HG03565 (cell line): ENCODE measurements around the gene AUTS2.

ENCODE experiments used
- ATAC-seq: cut with Tn5 transposase; IDR thresholded peaks from one replicate; pipeline ENCODE4 v1.9.1; 2021; ENCODE audit warnings: mild to moderate bottlenecking, moderate library complexity; ENCODE audit not compliant: unreplicated experiment

The AUTS2 gene

DNA sequence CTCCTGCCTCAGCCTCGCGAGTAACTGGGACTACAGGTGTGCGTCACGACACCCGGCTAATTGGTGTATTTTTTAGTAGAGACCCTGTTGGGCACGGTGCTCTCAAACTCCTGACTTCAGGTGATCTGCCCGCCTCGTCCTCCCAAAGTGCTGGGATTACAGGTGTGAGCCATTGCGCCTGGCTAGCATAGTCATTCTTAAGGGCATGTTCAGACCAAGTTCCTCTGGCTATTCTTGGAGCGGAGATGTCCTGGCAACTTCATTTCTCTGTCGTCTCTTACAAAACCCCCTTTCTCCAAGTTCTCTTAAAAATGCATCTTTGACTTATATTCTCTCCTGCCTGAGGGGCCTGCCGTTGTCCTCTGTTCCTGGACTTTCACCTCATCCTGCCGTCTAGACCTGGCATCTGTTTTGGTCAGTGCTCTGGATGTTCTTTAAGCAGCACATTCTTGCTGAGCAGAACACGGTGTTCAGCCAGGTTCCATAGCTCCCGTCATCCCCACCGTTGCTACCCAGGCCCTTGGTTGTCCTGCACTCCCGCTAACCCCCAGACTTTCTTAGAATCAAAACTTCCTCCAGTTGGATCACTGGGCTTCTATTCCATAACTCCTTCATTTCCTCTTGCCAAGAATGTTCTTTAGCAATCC is 1023.8 kb downstream of the AUTS2 start:
- no peak for ATAC-seq

DNA sequence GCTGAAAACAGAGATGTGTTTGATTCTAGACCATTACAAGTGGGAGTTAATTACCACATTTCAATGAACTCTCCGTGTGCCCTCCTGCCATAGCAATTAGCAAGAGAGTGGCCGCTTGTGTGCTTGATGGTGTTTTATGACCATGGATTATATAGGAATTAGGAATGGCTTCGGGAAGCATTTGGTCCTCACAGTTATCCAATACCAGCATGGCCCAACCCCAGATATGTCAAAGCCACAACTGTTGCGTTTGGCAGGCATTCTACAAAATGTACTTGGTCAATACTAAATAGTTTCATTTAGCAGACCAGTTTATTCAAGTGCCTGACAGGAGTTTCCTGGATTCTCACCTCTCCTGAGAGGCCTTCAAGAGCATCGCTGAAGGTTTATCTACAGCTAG is 1024.7 kb downstream of the AUTS2 start:
- ATAC-seq, result no peak

DNA sequence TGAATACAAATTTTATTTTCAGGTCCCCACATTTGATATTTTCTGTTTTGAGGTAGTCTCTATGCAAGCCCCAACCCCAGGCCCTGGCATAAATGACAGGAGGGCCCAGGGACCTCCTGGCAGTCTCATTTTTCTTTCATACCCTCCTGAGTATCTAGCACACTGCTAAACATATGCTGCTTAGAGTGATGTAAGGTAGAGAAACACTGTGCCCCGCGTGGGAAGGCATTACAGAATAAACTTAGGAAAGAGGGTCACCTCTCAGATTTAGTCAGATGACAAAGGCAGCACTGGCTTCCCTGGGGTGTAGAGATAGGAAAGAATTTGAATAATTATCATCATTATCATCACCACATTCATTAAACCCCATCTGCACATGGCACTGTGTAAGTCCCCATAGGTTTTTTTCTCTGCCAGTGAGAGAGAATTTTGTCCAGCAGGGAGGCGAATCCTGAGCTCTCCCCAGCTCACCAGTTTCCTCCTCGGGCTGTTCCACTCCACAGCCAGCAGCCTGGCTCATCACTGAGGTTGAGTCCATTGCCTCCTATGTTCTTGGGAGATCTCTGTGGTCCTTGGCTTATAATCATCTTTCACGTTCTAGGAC is 1026.3 kb downstream of the AUTS2 start:
- no peak for ATAC-seq

DNA sequence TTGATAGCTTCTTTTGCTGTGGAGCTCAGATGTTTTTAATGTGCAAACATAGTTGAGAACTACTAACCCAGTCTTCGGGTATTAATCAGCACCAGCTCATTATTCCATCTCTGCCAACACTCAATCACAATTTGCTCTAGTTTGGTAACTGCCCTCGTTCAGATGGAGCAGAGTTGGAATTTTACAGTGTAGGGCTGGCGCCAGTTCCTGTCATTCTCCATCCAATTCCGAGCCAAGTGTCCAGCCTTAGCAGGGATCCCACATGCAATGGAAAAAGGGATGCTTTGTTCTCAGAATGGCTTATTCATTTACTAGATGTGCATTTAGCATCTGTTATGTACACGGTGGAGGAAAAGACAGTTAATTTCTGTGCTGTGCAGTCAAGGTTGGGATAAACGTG is 1029.2 kb downstream of the AUTS2 start:
- ATAC-seq, result no peak

DNA sequence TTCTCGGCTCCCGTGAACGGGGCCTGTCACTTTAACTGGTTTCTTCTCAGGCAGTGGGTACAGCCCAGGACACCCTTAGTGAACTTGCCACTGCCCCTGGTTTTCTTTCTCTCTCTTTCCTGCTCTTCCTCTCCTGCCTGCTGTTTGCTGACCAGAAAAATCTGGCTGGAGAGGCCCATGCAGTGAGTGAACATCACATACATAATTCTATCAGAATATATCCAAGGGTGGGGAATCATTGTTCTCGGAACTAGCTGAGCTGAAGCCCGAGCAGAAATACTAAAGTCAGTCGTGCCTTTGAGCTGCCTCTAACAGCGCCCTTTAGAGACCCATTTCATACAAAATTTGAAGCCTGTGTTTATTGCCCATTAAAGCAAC is 1032.2 kb downstream of the AUTS2 start:
- ATAC-seq, result no peak

DNA sequence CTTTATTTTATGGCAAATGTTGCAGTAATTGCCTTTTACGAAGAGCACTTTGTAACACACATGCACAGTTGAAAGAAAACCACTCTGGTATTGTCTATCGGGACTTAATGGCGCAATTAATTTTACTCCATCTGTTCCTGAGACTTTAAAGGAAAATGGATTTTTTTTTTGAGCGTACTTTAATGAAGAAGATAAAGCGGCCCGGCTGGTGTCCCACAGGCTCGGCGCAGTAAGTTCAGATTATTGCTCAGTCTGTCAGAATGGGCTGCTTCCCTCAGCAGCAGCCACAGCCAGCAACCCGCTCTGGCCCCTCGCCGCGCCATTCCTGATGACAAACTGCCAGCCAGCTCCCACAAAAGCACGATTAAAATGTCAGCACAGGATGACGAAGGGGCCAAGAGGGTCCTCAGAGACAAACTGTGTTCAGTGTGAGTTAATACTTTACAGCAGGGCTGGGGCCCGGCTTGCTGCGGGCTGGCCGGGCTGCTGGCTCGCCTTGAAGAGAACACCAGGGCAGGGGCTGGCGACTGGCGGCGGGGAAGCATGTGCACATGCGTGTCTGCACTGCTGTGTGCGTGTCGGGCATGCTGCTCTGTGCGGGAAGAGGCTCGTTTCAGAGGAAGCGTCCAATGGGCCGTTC is 1032.7 kb downstream of the AUTS2 start:
- no peak for ATAC-seq

DNA sequence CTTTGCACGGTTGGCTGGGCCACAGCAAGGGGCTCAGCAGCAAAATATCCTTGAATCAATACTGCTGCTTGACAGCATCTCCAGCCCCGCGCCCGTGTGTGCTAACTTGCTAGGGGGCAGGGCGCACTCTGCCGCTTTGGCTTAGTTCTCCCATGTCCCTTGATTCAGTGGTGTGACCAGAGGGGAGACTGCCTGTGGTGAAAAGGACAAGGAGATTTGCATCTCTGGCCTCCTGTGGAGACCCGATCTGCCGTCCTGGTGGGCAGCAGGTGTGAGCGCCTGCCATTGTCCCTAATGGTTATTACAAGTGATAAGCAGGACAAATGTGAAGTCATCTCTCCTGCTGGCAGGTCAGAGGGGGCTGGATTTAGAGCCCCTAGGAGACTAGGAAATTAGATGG is 1033.4 kb downstream of the AUTS2 start:
- no peak for ATAC-seq

DNA sequence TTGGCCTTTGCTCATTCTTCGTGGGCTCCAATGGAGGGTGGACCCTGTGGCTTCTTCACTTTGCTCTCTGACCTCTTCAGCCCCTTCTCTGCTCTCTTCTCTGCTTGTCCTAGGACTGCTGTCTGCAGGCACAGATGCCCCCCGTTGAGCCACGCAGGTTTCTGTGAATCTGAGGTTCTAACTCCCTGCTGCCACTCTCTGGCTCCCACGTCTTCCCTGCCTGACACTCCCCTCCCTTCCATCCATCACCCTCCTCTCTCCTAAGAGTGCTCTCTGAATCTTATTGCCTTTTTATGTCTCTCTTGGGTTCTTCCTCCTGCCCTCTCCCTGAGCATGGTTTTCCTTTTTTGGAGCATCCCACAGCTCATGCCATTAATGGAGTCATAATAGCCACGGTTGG is 1034.1 kb downstream of the AUTS2 start:
- ATAC-seq, result no peak

DNA sequence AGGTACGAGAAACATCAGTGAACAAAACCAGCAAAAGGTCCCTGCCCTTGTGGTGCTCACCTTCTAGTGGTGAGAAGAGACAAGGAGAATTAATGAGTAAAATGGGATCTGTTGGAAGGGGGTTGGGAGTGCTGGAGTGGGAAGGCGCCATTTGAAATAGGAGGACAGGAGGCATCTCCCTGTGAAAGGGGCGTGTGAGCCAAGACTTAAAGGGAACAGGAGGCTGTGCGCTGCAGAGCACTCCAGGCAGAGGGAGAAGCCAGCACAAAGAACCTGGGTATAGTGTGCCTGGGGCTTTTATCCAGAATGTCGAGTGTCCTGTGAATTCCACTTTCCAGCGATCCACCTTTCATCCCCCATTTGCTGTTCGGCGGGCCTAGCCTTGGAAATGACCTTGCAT is 1035.8 kb downstream of the AUTS2 start:
- no peak for ATAC-seq

DNA sequence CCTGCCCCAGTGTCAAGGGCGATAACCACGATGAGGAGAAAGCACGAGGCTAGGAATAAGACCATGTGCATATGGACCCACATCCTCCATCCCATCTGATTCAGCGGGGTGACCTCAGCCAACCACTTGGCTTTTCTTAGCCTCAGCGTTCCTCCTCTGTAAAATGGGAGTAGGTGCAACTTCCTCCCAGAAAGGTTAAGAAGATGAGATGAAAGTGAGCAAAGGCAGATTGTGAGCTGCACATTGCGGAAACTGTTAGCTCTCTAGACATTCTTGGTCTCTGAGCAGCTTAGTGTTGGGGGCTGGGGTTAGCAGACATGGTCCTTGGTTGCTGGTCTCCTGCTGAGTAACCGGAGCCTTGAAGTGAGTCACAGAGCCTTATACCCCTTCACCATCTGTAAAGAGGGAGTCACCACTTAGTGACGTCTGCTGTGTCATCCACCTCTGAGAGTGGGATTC is 1036.4 kb downstream of the AUTS2 start:
- ATAC-seq, result no peak

DNA sequence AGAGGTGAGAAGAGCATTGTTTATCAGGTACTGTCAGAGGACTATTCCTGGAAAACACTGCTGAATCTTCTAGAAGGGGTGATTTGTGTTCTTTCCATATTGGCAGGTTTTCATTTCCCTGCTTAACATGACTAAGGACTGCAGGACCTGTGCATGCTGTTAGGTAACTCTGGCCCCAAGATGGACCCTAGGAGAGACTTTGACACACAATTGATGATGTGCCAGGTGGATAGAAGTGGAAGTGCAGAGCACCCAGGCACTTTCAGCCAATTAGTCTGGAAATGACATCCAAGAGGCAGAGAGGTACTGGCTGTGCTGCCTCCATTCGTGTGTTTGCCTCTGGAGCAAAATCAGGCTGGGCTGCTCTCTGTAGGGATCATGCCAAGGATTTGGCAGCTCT is 1037.4 kb downstream of the AUTS2 start:
- no peak for ATAC-seq

DNA sequence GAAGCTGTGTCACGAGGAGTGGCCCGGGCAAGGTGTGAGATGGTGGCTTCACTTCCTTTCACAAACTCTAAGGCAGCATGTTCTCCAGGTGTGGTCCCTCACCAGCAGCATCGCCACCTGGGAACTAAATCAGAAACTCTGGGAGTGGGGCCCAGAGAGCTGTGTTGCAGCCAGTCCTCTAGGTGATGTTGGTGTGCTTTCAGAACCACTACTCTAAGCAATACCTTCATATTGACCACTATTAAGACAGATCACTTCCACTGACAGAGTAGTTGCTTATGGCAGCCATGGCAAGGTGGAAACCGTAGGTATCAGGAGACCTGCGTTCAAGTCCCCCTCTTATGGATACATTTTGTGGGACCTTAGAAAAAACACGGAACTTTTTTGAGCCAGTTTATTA is 1037.9 kb downstream of the AUTS2 start:
- ATAC-seq, result no peak

DNA sequence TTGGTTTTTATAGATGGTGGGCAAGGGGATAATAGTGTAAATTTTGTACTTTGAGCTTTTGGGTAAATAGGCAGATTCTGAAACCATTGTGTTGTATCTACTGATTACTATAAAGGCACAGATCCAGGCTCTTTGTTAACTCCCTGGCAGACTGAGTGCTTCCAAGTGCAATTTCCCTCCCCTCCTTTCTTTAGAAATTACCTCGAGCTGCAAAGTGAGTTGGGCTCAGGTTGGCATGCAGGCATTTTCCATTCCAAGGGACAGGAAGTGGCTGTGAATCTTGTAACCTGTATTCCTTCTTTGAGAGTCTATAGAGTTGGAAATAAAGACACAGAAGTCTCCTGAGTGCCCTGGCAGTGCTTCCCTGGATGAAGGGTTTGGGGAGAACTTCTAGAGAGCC is 1039.5 kb downstream of the AUTS2 start:
- ATAC-seq, result no peak

DNA sequence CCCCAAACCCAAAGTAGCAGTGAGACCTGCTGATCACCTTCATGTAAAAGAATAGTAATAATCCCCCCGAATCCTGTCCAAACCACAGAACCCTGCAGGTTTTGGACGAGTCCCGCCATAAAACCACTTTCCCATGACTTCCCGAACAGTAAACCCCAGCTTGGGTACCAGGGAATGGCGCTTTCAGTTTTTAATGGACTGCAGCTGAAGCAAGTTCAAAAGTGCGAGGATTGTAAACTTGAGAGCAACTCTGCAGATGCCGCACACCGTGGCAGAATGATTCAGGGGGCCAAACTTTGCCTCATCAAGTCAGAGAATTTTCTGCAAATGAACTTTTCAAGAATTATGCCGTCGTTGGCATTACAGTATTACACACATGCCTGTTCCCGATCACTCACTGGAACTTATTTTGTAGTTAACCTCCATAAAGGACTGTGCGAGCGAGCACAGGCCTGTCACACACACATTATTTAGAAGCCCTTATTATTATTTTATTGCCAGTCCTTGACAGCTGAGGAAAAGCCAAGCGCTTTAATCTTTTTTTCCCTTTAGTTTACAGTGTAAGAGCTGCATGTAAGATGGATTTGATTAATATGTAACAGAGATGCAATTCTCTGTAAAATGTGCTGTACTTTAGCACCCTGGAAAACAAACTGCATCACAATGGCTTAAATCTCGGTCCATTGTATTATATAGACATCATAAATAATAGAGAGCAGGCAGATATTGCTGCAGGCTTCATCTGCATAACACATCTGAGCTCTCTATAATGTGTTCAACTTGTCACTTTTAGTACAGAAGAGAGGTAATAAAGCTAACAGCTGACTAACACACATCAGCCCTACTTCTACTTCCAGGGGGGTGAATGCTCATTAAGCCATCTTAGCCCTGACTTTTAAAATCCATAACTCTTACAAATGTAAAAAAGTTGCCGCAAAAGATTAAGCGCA is 1040.2 kb downstream of the AUTS2 start:
- no peak for ATAC-seq

DNA sequence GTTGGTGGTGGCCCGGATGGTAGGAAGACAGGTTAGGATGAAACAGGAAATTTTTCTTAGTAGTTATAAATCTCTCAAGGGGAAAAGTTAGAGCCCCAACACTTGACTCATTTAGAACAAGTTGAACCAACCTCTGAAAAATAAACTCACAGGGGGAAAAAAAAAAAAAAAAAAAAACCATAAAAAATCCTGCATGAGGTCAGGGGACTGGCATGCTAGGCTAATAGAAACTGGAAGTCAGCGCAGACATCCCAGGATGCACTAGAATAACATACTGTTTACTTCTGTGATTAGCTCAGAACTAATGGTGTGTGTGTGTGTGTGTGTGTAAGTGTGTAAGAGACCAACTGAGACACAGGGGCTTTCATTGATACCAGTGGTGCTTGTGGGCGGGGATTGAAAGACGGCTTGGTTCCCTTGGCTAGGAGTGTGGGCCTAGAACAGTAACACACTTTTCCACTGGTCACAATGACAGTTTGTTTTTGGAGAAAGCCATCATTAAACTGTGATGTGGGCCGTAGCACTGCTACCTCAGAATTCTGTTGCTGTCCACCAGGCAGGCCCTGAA is 1042.1 kb downstream of the AUTS2 start:
- no peak for ATAC-seq

DNA sequence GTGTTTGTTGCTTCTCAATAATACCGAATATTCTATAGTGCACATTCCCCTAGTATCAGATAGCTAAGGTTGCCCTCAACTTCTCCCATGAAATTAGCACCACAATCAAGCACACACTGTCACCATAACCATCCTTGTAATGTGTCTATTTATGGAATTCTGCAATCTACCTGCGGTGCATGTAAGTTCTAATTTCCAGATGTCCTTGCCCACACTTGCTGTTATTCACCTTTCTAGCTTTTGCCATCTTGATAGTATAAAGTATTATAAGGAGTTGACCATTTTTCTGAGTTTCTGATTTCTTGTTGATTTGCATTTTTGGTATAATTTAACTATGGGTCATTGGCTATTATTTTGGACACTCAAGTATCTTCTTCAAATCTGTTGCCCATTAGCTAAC is 1043.6 kb downstream of the AUTS2 start:
- no peak for ATAC-seq

DNA sequence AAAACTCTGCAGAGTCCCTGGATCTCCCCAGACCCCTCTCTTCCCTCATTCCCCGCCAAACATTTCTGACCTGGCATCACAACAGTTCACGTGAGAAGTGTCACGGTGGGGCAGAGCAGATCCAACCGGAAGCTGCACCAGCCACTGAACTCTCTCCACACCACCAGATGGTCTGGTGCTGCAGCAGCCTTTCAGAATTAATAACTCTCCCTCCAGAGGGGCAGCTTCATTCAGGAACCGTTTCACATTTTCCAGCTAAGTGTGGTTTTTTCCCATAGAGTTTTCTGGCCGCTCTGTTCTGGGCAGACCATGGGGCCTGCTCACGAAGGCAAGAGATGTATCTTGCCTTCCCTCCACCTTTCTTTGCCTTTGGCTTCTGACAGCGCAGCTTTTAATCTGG is 1047.0 kb downstream of the AUTS2 start:
- no peak for ATAC-seq

DNA sequence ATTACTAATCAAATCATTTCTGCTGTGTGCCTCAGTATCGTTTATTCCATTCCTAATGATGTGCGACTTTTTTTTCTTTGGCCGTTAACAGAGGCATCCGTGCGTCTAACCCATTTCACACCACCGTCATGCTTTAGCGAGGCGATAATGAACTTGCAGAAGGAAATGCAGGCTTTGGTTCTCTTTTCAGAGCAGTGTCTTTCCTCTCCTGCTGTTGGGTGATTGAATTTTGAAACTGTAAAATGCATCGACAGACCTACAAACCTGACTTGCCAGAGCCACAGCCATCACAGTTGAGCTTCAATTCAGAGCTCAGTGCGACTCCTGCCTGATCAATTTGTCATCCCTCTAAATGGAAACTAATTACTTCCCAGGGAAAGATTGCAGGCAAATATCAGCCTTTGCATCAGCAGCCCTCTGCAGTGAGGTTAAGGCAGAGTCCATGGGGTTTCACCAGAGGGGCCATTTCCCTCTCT is 1047.6 kb downstream of the AUTS2 start:
- no peak for ATAC-seq

DNA sequence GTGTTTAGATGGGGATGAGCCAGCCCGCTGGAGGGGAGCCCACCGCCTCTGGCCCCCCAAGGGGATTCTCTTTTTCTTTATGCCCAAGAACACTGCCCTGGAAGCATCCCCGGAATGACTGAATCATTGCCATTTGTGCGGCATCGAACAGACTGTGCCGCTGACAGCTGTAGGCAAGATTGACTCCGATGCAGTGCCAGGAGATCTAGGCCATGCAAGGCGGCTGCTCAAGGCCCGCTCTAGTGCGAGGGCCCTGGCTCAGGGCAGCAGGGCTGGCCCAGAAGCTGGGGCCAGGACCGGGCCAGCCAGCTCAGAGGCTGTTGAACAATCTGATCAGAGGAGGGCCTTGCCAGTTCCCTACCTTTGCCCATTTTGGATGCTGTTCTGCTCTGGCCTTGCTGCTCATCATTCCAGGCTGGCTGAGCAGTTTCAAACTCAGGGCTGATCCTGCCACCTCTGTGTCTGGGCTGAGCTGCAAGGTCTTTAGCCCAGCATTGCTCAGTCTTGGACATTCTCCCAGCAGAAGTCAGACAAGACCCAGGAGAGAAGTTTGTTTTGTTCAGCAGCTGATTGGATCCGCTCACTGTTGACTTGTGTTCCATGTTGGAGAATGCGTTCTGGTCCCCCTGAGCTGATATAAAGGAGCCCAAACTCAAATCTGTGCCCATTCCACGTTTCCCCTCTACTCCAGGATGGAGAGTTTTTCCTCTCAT is 1048.4 kb downstream of the AUTS2 start:
- no peak for ATAC-seq

DNA sequence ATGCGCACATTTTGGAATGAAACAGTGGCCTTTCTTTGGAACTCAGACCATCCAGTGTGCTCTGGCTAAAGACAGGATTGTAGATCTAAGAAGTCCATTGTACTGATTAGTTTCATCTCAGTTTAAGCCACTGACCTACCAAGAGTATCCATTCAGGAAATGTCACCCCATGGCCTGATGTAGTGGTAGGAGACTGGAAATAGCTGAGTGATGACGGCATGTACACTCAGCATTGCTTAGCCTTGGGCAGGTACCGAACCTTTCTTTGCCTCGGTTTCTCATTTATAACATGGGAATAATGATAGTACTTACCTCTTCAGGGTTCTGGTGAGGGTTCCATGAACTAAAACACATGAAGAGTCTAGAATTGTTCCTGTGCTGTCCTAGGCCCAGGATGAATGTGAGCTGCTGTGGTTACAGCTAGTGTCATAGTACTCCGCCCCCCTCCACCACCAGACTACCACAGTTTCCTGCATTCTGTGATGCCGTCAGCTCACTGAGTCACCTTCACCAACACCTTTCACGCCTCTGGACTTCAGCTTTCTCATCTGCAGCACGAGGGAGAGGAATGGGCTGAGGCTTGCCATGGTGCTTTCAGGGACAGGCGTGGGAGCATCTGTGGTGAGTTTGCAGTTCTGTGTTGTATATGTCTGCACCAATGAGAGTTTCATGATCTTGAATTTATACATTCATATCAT is 1049.7 kb downstream of the AUTS2 start:
- ATAC-seq, result peak; percentile 91
